ENCODE results near the gene VPS26B. TPM values are rescaled to one million over a fixed set of nuclear protein-coding genes. Genes with fewer than 3 reads are reported as not detected.

Gene VPS26B
- total and polyA plus RNA-seq, 2 experiments from 2014 or later = 10.1 to 29.1 TPM

GRCh38 chr11:134200688-134201087 lies 23.8 kb upstream of the VPS26B start:
- Histone ChIP-seq H3K27ac (ENCODE audit: low read depth) (no peak overlapping the region), H3K4me2 (no peak overlapping the region), H3K4me3 (no peak overlapping the region), H3K9me2 (ENCODE audit: insufficient read depth) (no peaks in the 10 kb centered on the region), H3K79me2 (replicated peaks; ENCODE audit: insufficient read depth) (peaks cover 3% of the 10 kb centered on the region), H4K20me1 (replicated peaks; ENCODE audit: insufficient read depth) (peaks cover 7% of the 10 kb centered on the region; the same call in 1 of the 2 replicates), H2AFZ (no peak overlapping the region), H3K4me1 (ENCODE audit: insufficient read depth) (peaks cover 4% of the 10 kb centered on the region; the same call in 1 of the 2 replicates), H3K27me3 (ENCODE audit: insufficient read depth) (no peaks in the 10 kb centered on the region), H3F3A (replicated peaks; ENCODE audit: low read depth) (no peaks in the 10 kb centered on the region), H3K36me3 (ENCODE audit: insufficient read depth) (peaks cover 35% of the 10 kb centered on the region)
- Mint-ChIP-seq H3K27me3 (ENCODE audit: insufficient read depth, low read depth, poor library complexity) (no peaks in the 10 kb centered on the region), H3K27ac (no peak overlapping the region), H3K9me3 (no peaks in the 10 kb centered on the region), H3K4me1 (peaks cover 14% of the 10 kb centered on the region; the same call in 2 of the 3 replicates), H3K4me3 (no peak overlapping the region), H3K36me3 (ENCODE audit: low read depth) (peaks cover 71% of the 10 kb centered on the region)
- DNase-seq (ENCODE audit: low spot score) = no peak
- TF ChIP-seq JUNB (IDR thresholded peaks at IDR 0.05; ENCODE audit: unreplicated experiment) (no peak), EZH2phosphoT487 (IDR thresholded peaks at IDR 0.05; ENCODE audit: unreplicated experiment) (no peak), ZNF331 (CRISPR knock-in tag; IDR thresholded peaks at IDR 0.05; ENCODE audit: low read depth) (no peak), REST (IDR thresholded peaks at IDR 0.05; ENCODE audit: unreplicated experiment) (no peak), EZH2 (IDR thresholded peaks at IDR 0.05; ENCODE audit: low read depth, unreplicated experiment) (no peak), ZNF462 (CRISPR knock-in tag; IDR thresholded peaks at IDR 0.05) (no peak), STAT1 (IDR thresholded peaks at IDR 0.05; ENCODE audit: unreplicated experiment) (no peak), POLR2AphosphoS5 (IDR thresholded peaks at IDR 0.05; ENCODE audit: low read depth) (no peak), ZNF114 (CRISPR knock-in tag; IDR thresholded peaks at IDR 0.05) (no peak)
- TF ChIP-seq, protein P1, sequence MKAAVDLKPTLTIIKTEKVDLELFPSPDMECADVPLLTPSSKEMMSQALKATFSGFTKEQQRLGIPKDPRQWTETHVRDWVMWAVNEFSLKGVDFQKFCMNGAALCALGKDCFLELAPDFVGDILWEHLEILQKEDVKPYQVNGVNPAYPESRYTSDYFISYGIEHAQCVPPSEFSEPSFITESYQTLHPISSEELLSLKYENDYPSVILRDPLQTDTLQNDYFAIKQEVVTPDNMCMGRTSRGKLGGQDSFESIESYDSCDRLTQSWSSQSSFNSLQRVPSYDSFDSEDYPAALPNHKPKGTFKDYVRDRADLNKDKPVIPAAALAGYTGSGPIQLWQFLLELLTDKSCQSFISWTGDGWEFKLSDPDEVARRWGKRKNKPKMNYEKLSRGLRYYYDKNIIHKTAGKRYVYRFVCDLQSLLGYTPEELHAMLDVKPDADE (IDR thresholded peaks at IDR 0.05) = no peak
- no peak for ATAC-seq
